Measurements from ENCODE around the gene LCP1.

DNA sequence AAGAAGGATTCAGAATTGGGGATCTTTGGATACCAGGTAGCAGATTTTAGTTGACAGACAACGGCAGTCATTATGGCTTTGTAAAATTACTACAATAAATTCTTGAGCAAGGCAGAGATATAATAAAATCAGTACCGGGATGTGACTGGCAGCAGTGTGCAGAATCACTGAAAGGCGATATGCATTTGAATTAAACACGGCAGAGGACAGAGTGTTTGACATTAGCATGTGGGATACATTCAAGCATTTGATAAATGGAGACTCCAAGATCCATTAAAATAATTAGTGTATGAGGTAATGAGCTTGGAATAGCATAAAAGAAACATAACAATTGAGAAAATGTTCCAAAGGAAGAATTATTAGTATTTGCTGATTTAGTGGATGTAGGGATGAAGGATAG lies 36.8 kb downstream of the LCP1 start:
- no peak for TF ChIP-seq EZH2 (IDR thresholded peaks at IDR 0.05; ENCODE audit: borderline replicate concordance, low read depth, low read length, severe bottlenecking)
- TF ChIP-seq, protein P1, sequence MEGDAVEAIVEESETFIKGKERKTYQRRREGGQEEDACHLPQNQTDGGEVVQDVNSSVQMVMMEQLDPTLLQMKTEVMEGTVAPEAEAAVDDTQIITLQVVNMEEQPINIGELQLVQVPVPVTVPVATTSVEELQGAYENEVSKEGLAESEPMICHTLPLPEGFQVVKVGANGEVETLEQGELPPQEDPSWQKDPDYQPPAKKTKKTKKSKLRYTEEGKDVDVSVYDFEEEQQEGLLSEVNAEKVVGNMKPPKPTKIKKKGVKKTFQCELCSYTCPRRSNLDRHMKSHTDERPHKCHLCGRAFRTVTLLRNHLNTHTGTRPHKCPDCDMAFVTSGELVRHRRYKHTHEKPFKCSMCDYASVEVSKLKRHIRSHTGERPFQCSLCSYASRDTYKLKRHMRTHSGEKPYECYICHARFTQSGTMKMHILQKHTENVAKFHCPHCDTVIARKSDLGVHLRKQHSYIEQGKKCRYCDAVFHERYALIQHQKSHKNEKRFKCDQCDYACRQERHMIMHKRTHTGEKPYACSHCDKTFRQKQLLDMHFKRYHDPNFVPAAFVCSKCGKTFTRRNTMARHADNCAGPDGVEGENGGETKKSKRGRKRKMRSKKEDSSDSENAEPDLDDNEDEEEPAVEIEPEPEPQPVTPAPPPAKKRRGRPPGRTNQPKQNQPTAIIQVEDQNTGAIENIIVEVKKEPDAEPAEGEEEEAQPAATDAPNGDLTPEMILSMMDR (IDR thresholded peaks at IDR 0.05; ENCODE audit: borderline replicate concordance, extremely low read depth, low read length, poor library complexity, severe bottlenecking) = no peak

All from DND-41 (cell line).